HUDEP-2 (cell line): Measurements from ENCODE around the gene ARHGEF25.
A peak's percentile ranks its signal among the peaks of the same experiment; 100 is the strongest.
"Not testable (repeated sequence)": the region's sequence is repeated elsewhere in the genome, so short reads cannot be mapped to it uniquely, and the experiment has no call there.

ENCODE experiments used
- DNase-seq, 76 experiments: peaks; one replicate each; lab custom pipeline; 2025; ENCODE audit not compliant: unreplicated experiment in 76 of 76; lab: John Stamatoyannopoulos, UW

ARHGEF25 gene

GRCh38 chr12:57632958-57633840 is 22.0 kb downstream of the ARHGEF25 start, which contains the start of gene B4GALNT1:
B4GALNT1 (minus strand) TSS chr12:57633201; CDS start chr12:57632132, 1,069 bp downstream.
- DNase-seq = peak in 37 of 76 experiments; percentile 5 to 54 (median 33)

GRCh38 chr12:57636731-57637130 is 25.5 kb downstream of the ARHGEF25 start:
- not testable (repeated sequence) for DNase-seq

- no peak for DNase-seq
Observed at GRCh38 chr12:57637364-57637763, 26.1 kb downstream of the ARHGEF25 start.

- DNase-seq = no peak
Observed at GRCh38 chr12:57638096-57638495, 26.9 kb downstream of the ARHGEF25 start.

GRCh38 chr12:57640175-57641042 is 29.2 kb downstream of the ARHGEF25 start:
- DNase-seq = no peak

- no peak for DNase-seq
Observed at GRCh38 chr12:57641699-57642442, 30.6 kb downstream of the ARHGEF25 start.

GRCh38 chr12:57645990-57646658 is 34.9 kb downstream of the ARHGEF25 start:
- DNase-seq = peak in 3 of 76 experiments; percentile 5 to 18 (median 7)

GRCh38 chr12:57646659-57647049 is 35.4 kb downstream of the ARHGEF25 start:
- not testable (repeated sequence) for DNase-seq

GRCh38 chr12:57654042-57654441 is 42.8 kb downstream of the ARHGEF25 start:
- no peak for DNase-seq

- DNase-seq = no peak
Observed at GRCh38 chr12:57655541-57656240, 44.5 kb downstream of the ARHGEF25 start.

- not testable (repeated sequence) for DNase-seq
Observed at GRCh38 chr12:57656408-57656807, 45.2 kb downstream of the ARHGEF25 start.

GRCh38 chr12:57657744-57658143 is 46.5 kb downstream of the ARHGEF25 start:
- no peak for DNase-seq

GRCh38 chr12:57658890-57659289 is 47.7 kb downstream of the ARHGEF25 start:
- DNase-seq = no peak

GRCh38 chr12:57661376-57661775 is 50.1 kb downstream of the ARHGEF25 start:
- no peak for DNase-seq

GRCh38 chr12:57665066-57665820 is 54.0 kb downstream of the ARHGEF25 start:
- DNase-seq = not testable (repeated sequence)
